HG02943 (cell line): Measurements from ENCODE around the gene SMAP2.
A peak's percentile ranks its signal among the peaks of the same experiment; 100 is the strongest.
"Not testable (repeated sequence)": the region's sequence is repeated elsewhere in the genome, so short reads cannot be mapped to it uniquely, and the experiment has no call there.

ENCODE experiments used
- ATAC-seq: cut with Tn5 transposase; IDR thresholded peaks from one replicate; pipeline ENCODE4 v1.9.1; 2021; ENCODE audit warnings: mild to moderate bottlenecking, low read depth, moderate library complexity; ENCODE audit not compliant: unreplicated experiment

SMAP2 gene

DNA sequence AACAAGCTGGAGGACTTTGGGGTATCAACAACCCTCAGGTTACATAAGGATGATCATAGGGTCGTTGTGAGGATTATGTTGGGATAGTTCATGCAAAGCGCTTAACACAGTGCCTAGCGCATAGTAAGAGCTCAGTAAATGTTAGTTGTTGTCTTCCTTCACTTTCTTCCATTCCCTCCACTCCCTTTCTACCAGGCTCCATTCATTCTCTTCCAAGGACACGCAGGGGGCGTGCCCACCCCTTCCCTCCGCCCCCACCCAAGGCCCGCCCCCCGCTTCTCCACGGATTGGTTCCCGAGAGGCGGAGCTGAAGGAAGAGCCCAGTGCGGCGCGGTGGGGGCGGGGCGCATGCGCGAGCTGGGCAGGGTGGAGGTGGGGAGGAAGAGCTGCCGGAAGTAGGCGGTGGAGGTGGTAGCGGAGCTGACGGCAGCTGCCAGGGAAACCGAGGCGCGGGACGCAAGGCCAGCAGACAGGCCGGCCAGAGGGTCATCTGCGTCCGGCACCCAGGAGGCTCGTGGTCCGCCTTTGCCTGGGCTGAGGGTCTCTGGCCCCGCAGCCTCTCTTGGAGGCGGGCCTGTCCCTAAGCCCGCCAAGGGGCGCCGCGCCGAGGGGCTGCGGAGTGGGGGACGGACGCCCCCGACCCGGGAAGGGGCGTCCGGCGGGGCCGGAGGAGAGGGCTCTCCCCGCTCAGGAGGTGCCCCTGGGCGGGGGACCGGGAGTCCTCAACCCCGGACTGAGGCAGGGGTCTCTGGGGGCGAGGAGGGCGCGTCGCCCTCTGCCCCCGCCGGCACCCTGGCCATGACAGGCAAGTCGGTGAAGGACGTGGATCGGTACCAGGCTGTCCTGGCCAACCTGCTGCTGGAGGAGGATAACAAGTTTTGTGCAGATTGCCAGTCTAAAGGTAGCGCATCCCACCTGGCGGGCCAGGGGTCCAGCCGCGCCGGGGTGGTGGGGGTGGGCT is at the start of gene SMAP2:
Gene SMAP2 (plus strand): TSS at position 405 of the 961 bp plus-strand sequence. CDS start 394 bp downstream, at position 799.
- ATAC-seq, result peak; percentile 78

DNA sequence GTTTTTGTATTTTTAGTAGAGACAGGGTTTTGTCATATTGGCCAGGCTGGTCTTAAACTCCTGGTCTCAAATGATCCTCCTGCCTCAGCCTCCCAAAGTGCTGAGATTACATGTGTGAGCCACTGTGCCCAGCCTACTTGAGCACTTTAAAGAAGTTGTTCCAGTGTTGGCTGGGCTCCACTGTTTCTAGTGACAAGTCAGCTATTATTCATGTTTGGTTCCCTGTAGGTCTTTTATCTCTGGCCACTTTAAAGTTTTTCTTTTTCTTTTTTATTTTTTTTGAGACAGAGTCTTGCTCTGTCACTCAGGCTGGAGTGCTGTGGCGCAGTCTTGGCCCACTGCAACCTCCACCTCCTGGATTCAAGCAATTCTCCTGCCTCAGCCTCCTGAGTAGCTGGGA is 42.1 kb upstream of the SMAP2 start:
- ATAC-seq, result not testable (repeated sequence)

DNA sequence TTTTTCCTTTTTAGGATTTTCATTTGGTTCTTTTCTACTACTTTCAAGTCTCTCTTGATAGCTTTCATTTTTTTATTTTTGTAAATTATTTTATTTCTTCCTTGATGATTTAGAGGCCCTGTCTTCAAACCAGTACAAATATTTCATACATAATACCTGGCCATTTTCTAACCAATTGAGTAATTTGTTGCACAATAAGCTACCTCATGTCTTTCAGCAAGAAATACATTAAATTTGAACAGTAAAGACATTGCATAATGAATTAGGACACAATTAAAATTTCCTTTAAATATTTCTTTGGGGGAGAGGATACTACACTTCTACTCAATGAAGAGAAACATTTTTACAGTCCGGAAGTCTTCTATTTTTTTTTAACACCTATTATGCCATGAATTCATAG is 40.8 kb upstream of the SMAP2 start:
- ATAC-seq, result no peak

DNA sequence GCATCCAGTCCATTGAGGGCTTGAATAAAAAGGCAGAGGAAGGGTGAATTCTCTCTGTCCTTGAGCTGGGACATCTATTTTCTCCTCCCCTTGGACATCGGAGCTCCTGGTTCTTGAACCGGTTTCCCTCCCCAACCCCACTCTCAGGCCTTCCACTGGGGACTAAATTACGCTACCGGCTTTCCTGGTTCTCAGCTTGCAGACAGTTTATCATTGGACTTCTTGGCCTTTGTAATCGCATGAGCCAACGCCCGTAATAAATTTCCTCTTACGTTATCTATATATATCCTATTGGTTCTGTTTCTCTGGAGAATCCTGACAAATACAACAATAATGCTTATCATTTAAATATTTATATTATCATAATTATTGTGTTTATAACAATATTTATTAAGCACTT is 36.1 kb upstream of the SMAP2 start:
- no peak for ATAC-seq

DNA sequence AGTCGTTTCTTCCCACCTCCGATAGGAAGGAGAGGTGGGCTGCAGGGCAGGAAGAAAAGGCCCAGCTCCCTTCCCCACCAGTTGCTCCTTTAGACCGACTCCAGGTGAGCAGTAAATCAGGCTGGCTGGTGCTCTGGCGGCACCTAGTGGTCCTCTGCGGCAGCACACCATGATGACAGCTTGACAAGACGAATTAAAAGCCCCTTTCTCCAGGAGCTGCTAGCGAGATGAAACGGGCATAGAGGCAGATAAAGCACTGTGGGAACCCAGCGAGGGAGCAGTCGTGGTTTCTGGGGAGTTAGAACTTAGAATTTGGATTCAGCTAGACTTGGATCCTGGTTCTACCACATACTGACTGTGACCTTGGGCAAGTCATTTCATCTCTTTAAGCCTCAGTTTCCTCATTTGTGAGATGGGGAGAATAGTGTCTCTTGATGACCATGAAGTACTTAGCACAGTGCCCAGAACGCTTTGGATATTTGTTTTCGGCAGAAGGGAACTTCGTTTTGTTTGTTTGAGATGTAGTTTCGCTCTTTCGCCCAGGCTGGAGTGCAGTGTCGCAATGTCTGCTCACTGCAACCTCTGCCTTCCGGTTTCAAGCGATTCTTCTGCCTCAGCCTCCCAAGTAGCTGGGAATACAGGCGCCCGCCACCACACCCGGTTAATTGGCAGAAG is 34.6 kb upstream of the SMAP2 start:
- peak; percentile 63 for ATAC-seq

DNA sequence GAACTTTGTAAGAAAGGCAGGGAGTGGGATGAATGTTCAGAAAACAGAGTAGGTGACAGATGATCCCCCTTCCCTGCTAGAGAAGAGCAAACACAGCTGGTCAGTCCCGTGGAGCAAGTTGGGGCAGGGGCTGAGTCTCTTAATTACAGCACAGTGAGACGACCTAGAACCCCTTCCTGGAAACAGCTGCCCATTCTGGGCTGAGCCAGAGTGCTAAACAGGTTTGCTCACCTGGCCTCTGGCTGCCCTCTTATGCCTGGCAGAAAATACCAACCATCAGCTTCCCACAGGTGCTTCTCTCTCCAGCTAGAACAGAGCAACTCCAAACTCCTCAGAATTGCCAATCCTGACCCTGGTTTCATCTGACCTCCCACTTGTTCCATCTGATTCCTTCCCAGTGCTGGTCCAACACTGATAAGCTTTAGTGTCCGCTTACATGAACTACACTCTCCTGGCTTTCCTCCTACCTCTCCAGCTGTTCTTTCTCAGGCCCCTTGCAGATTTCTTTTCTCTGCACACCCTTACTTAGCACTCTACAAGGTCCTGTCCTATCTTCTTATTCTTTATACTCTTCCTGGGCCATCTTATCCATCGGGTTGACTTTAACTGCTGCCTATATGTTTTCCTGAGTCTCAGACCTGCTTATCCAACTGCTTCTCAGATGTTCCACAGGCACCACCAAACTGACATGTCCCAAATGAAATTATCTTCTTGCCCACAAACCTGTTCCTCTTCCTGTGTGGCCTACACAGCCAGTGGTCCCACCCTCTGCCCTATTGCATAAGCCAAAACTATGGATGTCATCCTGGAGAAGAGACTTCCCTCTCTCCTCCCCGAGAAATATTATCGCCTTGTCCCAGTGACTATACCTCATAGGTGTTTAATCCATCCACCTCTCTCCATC is 33.9 kb upstream of the SMAP2 start:
- no peak for ATAC-seq

DNA sequence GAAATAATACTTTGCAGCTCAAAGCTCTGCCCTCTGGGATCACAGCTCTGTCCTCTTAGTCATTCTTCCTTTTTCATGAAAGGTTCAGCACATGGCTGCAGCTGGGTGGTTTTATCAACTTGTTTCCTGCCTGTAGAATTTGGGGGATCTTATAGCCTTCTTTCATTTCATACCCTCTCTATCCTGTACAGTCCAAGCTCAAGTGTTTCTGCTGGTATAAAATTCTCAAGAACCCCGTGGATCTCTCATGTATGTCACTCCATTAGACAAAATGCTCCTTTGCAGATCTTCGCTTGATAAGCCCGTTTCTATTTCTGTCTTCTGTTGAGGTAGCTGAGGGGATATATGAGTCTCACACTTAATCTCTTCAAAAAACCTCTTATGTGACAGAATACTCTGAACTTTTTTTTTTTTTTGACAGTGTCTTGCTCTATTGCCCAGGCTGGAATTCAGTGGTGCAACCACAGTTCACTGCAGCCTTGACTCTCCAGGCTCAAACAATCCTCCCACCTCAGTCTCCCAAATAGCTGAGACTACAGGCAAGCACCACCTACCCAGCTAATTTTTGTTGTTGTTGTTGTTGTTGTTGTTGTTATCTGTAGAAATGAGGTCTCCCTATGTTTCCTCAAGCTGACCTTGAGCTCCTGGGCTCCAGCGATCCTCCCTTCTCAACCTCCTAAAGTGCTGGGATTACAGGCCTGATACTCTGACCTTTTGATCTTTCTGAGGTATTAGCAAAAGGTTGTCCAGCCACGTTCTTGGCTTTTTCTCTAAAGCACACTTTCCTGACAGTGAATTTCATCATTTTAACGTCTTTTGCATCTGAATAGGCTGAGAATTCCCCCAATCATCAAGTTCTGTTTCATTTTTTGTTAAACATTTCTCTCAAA is 31.8 kb upstream of the SMAP2 start:
- ATAC-seq, result no peak

DNA sequence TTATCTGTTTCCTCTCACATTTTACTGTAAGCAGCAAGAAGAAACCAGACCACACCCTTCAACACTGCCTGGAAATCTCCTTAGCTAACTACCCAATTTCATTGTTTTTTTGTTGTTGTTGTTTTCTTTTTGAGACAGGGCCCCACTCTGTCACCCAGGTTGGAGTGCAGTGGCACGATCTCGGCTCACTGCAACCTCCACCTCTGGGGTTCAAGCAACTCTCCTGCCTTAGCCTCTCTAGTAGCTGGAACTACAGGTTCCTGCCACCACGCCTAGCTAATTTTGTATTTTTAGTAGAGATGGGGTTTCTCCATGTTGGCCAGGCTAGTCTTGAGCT is 31.2 kb upstream of the SMAP2 start:
- not testable (repeated sequence) for ATAC-seq

DNA sequence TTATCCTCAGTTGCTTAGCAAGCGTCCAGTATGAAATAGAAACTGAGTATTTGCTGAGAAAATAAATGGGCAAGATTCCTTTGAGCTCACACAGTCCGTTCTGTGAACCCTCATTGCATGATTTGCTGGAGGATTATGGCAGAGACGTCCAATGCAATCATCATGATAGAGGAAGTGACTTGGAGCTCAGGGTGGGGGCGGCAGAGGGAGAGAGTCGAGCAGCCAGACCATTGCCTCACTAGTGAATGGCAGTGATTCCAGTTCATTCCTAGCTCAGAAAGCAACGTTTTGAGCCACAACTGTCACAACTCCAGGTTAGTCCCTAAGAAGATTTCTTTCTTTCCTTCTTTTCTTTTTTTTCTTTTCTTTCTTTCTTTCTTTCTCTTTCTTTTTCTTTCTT is 28.9 kb upstream of the SMAP2 start:
- ATAC-seq, result no peak

DNA sequence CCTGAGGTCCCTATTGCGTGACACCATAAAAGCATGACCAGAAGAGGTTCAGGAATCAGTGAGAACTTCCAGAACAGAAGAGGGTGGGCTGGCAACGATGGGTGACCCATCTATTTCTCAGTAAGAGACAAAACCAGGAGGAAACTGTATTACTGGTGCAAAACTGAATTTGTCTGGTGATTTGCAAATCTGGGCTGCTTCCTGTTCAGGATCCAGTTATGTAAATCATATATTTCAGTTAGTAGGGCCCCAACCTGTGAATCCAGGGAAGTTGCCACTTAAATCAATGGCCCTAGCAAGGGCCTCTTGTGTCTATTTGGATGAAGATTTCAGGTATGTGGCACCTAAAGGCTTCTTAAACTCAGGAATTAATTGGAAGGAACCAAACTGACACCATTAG is 23.1 kb upstream of the SMAP2 start:
- ATAC-seq, result no peak

DNA sequence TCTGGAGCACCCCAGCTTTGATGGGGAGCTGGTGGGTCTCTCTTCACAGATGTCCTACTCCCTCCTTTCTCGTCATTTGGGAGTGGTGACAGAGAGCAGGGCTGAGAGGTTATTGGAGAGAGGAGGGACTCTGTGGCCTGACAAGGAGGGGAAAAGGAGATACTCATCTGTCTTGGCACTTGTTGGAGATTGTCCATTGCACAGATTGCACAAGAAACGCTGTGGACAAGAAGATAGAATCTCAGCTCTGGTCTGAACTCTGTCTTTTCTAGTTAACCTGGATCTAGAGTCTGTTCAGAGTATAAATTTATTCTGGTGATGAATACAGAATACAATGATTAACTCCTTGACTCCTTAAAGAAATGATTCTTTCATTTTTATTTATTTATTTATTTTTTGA is 22.4 kb upstream of the SMAP2 start:
- ATAC-seq, result no peak

DNA sequence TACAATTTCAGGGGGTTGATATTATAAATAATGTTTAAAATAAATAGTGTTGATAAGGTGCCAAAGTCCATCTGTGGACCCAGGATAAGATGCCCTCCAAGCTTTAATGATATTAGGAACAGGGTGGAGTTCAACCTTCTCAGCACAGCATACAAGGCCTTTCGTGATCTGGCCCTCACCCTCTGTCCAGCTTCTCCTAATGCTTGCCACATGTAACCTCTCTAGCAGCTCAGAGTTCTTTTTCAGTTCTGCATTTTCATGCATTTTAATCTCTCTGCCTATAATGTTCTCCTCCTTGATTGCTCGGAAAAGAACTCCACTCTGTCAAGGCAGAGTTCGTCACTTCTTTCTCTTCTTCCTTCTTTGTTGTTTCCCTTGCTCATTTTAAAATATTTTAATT is 21.4 kb upstream of the SMAP2 start:
- no peak for ATAC-seq

DNA sequence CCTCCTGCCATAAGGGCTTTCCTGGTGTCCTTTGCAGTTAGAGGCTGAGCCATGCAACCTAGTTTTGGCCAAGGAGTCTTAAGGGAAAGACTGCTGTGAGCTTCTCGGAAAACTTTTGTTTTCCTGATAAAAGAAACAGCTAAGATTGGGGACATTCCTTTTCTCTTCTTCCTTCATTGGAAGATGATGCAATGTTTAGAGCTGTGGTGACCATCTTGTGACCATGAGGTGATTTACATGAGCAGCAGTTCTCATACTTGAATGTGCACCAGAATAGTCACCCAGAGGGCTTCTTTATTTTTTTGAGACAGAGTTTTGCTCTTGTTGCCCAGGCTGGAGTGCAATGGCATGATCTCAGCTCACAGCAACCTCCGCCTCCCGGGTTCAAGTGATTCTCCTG is 20.4 kb upstream of the SMAP2 start:
- no peak for ATAC-seq

DNA sequence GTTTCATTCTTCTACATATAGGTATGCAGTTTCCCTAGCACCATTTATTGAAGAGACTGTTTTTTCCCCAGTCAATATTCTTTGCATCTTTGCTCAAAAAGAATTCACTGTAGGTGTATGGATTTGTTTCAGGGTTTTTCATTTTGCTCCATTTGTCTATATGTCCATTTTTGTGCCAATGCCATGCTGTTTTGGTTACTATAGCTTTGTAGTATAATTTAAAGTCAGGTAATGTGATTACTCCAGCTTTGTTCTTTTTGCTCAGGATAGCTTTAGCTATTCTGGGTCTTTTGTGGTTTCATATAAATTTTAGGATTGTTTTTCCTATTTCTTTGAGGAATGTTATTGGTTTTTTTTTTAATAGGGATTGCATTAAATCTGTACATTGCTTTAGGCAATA is 15.9 kb upstream of the SMAP2 start:
- ATAC-seq, result no peak

DNA sequence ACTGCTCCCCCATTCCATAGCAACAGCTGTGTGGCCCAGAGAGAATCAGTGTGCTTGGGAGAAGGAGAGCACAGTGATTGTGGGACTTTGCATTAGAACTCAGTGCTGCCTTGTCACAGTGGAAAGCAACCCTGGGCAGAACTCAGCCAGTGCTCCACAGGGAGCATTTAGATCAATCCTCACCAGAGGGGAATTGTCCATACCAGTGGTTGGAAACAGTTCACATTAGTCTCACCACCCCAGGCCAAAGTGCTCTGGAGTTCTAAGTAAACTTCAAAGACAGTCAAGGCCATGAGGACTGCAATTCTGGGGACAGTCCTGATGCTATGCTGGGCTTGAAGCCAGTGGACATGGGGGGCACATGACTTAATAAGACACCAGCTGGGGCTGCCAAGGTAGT is 12.9 kb upstream of the SMAP2 start:
- ATAC-seq, result no peak

DNA sequence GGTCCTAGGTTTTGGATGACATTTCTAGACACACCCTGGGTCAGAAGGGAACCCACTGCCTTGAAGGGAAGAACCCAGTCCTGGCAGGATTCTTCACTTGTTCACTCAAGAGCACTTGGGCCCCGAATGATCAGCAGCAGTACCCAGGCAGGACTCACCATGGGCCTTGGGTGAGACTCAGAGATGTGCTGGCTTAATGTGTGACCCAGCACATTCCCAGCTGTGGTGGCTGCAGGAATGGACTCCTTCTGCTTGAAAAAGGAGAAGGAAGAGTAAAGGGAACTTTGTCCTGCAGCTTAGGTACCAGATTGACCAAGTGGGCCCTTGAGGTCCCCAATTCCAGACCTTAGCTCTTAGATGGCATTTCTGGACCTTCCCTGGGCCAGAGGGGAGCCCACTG is 12.3 kb upstream of the SMAP2 start:
- no peak for ATAC-seq

DNA sequence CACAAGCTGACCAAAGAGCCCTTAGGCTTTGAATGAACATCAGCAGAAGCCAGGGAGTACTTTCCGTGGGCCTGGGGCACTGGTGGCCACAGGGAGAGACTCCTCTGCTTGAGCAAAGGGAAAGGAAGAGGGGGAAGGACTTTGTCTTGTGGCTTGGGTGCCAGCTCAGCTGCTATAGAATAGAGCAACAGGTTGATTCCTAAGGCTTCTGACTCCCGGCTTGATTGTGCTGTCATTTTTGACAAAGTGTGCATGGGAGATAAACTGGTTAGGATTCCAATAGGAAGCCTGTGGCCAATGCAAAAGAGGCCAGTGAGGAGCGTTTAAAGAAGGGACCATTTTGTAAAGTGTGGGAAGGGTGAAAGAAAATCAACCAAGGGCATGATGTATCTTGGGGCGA is 11.9 kb upstream of the SMAP2 start:
- no peak for ATAC-seq

DNA sequence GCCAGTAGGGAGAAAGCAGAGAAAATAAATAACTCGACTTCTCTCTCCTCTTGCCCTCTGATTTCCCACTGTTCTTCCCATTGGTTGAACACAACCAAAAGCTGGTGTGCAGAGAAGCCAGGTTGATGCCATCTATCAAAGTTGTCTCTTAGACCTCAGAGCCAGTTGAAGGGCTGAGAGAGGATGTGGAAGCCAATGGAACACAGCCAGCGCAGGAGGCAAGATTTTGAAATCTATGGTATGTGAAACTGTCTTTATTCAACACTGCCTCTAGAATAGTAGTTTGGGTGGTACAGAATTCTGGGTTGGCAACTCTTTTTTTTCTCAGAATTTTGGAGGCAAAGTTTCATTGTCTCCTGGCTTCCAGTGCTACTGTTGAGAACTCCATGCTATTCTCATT is 11.3 kb upstream of the SMAP2 start:
- no peak for ATAC-seq

DNA sequence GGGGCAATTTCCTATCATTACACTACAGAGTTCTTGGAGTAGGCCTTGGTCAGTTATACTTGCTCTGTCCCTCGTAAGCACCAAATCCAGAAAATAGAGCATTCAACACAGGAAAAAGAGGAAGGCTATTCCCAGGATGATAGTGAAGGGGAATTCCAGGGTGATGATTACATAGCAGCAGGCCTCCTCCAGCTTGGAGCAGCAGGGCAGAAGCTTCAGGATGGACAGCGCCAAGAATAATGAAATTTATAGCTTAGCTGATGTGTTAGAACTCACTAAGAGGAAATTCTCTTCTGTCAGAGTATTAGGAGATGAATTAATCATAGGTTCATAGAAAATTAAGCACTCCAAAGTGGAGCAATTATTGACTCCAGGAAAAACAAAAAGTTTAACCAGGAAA is 10.8 kb upstream of the SMAP2 start:
- ATAC-seq, result no peak

DNA sequence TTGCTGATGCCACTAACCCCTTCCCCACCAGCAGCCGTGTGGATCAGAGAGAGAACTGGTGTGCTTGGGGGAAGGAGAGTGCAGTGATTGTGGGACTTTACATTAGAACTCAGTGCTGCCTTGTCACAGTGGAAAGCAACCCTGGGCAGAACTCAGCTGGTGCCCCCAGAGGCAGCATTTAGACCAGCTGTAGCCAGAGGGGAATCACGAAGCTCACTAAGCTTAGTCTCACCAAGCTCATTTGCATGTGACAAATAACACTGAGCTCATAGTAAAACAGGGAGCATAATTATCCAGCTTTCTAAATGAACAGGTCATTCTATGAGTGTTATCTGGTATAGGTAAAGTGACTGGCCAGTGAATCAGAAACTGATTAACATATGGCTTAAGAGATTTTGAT is 9.8 kb upstream of the SMAP2 start:
- ATAC-seq, result no peak
